ENCODE data around the gene ZMYND11.

GRCh38 chr10:209357-209756, 74.1 kb downstream of the ZMYND11 start:
- TF ChIP-seq CTCF (IDR thresholded peaks at IDR 0.05) (peak in 2 of 6 experiments; percentile 9 to 10), POLR2A (IDR thresholded peaks at IDR 0.05) (no peak)
